Measurements from ENCODE around the gene NLK. TPM values are rescaled to one million over a fixed set of nuclear protein-coding genes. Genes with fewer than 3 reads are reported as not detected.
"Not testable (repeated sequence)": the region's sequence is repeated elsewhere in the genome, so short reads cannot be mapped to it uniquely, and the experiment has no call there.

The NLK gene
- total and polyA plus RNA-seq, 8 donors, result 18.8 to 21.3 (median 20.1) TPM

DNA sequence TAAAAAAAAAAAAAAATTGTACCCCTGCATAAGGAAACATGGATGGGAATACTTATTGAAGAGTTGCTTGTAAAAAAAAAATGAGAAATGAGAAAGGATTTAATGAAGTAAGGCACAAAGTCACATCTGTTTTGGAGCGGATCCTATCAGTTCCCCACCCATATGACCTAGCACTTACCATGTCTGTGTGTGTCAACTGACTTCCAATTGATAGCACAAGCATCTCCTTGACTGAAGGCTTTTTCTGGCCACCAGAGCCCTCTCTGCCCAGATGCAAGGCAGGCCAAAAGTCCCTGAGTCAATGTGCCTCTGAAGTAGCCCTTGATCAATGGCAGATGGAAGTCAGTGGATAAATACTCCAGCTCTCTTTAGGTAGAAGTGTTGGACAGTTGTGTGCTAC, 13.4 kb upstream of the NLK start:
- Histone ChIP-seq H3K36me3 (no peaks in the 10 kb centered on the region), H3K9me3 (no peaks in the 10 kb centered on the region), H3K4me3 (no peak overlapping the region), H3K27me3 (no peaks in the 10 kb centered on the region), H3K27ac (no peak overlapping the region), H3K4me1 (no peaks in the 10 kb centered on the region)
- no peak for DNase-seq
- ATAC-seq, result no peak
- TF ChIP-seq, protein P1, sequence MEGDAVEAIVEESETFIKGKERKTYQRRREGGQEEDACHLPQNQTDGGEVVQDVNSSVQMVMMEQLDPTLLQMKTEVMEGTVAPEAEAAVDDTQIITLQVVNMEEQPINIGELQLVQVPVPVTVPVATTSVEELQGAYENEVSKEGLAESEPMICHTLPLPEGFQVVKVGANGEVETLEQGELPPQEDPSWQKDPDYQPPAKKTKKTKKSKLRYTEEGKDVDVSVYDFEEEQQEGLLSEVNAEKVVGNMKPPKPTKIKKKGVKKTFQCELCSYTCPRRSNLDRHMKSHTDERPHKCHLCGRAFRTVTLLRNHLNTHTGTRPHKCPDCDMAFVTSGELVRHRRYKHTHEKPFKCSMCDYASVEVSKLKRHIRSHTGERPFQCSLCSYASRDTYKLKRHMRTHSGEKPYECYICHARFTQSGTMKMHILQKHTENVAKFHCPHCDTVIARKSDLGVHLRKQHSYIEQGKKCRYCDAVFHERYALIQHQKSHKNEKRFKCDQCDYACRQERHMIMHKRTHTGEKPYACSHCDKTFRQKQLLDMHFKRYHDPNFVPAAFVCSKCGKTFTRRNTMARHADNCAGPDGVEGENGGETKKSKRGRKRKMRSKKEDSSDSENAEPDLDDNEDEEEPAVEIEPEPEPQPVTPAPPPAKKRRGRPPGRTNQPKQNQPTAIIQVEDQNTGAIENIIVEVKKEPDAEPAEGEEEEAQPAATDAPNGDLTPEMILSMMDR (IDR thresholded peaks at IDR 0.05), result no peak
- intact Hi-C loops (cut with DNase I), result no loop called here

DNA sequence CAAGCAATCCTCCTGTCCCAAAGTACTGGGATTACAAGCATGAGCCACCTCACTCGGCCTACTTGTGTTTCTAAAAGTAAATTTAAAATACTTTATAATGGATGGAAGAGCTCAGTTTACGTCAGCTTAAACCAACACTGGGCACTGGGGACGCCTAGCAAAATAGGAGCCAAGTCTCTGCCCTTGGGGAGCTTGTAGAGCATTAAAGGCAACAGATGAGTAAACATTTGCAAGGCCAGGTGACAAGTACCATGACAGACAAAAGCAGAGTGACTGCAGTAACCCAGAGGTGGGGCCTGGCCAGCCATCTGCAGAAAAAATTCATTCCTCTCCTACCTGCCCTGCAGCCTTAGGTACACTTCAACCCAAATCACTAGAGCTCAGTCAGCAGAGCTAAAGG, 12.1 kb upstream of the NLK start:
- intact Hi-C loops (cut with DNase I), result no loop called here
- no peak overlapping the region for H3K4me3 ChIP-seq
- TF ChIP-seq, protein P1 (IDR thresholded peaks at IDR 0.05), result no peak
- no peaks in the 10 kb centered on the region for H3K27me3 ChIP-seq
- H3K36me3 ChIP-seq, result no peaks in the 10 kb centered on the region
- no peaks in the 10 kb centered on the region for H3K9me3 ChIP-seq
- DNase-seq (peak in 2 of 4 donors; percentile 40 to 53), ATAC-seq (peak; percentile 95)
- H3K4me1 ChIP-seq, result no peaks in the 10 kb centered on the region
- H3K27ac ChIP-seq, result no peak overlapping the region

DNA sequence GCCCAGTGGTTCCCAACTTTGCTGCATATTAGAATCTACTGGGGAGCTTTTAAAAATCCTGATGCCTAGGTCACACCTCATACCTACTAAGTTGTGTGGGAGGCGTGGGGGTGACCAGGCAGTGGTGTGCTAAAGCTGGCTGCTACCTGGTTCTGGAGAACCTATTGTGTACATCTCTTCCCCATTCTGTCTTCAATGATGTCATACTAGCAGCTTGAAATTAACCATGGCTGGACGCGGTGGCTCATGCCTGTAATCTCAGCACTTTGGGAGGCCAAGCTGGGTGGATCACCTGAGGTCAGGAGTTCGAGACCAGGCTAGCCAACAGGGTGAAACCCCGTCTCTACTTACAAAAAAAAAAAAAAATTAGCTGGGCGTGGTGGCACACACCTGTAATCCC, 11.3 kb upstream of the NLK start:
- ATAC-seq, result no peak
- Histone ChIP-seq H3K36me3 (no peaks in the 10 kb centered on the region), H3K4me1 (no peaks in the 10 kb centered on the region), H3K4me3 (no peak overlapping the region), H3K9me3 (no peaks in the 10 kb centered on the region), H3K27me3 (no peaks in the 10 kb centered on the region), H3K27ac (no peak overlapping the region)
- TF ChIP-seq, protein P1 (IDR thresholded peaks at IDR 0.05), result no peak
- intact Hi-C loops (cut with DNase I), result no loop called here
- no peak for DNase-seq

DNA sequence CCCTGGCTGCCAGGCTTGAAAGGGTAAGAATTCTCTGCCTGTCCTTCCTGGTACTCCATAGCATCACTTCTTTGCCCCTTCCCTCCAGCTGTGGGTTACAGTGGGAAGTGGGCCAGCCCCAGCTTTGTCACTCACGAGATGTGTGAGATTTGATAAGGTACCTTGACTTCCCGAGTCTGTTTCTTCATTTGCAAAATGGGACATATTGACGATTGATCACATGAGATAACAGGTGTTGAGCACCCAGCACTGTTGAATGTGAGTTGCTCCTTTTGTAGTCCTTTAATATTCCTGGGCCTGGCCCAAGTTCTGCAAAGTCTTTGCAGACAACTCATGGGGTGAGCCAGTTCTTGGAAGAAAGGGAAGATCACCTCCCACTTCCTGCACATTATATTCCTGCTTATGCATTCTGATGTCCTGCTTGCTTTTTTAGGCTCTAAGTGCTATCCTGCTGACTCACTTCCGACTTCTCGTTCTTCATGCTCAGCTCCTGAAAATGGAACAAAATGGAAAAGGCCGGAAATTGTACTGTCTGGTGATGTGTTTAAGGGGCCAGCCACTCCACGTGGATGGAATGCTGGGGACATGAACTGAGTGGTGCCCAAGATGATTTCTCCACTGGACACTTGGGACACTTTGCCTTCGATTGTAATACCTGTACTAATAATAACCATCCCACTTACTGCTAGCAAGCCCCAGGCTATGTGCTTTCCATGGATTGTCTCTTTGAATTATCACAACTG, 8.3 kb upstream of the NLK start:
- Histone ChIP-seq H3K27me3 (no peaks in the 10 kb centered on the region), H3K4me3 (no peak overlapping the region), H3K4me1 (no peaks in the 10 kb centered on the region), H3K36me3 (no peaks in the 10 kb centered on the region), H3K27ac (peak overlapping the region in 1 of 2 donors; percentile 16), H3K9me3 (no peaks in the 10 kb centered on the region)
- intact Hi-C loops (cut with DNase I), result no loop called here
- TF ChIP-seq, protein P1 (IDR thresholded peaks at IDR 0.05), result no peak
- ATAC-seq (no peak), DNase-seq (no peak)

DNA sequence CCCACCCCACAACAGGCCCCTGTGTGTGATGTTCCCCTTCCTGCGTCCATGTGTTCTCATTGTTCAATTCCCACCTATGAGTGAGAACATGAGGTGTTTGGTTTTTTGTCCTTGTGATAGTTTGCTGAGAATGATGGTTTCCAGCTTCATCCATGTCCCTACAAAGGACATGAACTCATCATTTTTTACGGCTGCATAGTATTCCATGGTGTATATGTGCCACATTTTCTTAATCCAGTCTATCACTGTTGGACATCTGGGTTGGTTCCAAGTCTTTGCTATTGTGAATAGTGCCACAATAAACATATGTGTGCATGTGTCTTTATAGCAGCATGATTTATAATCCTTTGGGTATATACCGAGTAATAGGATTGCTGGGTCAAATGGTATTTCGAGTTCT, 7.0 kb upstream of the NLK start:
- DNase-seq; H3K4me3 ChIP-seq; ATAC-seq; H3K4me1 ChIP-seq; H3K9me3 ChIP-seq; intact Hi-C loops (cut with DNase I); H3K36me3 ChIP-seq; H3K27me3 ChIP-seq; H3K27ac ChIP-seq: not testable (repeated sequence)

DNA sequence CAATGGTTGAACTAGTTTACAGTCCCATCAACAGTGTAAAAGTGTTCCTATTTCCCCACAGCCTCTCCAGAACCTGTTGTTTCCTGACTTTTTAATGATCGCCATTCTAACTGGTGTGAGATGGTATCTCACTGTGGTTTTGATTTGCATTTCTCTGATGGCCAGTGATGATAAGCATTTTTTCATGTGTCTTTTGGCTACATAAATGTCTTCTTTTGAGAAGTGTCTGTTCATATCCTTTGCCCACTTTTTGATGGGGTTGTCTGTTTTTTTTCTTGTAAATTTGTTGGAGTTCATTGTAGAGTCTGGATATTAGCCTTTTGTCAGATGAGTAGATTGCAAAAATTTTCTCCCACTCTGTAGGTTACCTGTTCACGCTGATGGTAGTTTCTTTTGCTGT, 6.6 kb upstream of the NLK start:
- H3K4me3 ChIP-seq; H3K27ac ChIP-seq; H3K4me1 ChIP-seq; intact Hi-C loops (cut with DNase I); ATAC-seq; H3K36me3 ChIP-seq; H3K9me3 ChIP-seq; H3K27me3 ChIP-seq; DNase-seq: not testable (repeated sequence)

Data from left lung (tissue), 10 donors.